Measurements from ENCODE around the gene POLE.

GRCh38 chr12:132630672-132631071 is 56.5 kb downstream of the POLE start:
- TF ChIP-seq ARNT (IDR thresholded peaks at IDR 0.05) (no peak), ELF4 (IDR thresholded peaks at IDR 0.05) (no peak), NFRKB (IDR thresholded peaks at IDR 0.05) (no peak), SUZ12 (IDR thresholded peaks at IDR 0.05) (no peak), FOXM1 (IDR thresholded peaks at IDR 0.05; ENCODE audit: borderline replicate concordance) (no peak), TARDBP (IDR thresholded peaks at IDR 0.05) (no peak), SP1 (IDR thresholded peaks at IDR 0.05) (no peak)

All from HEK293T (cell line).